ENCODE data around the gene SPSB4. TPM values are rescaled to one million over a fixed set of nuclear protein-coding genes. Genes with fewer than 3 reads are reported as not detected.

The SPSB4 gene
- total and polyA plus RNA-seq, 2 donors (not counting 1 experiment from before 2014, with no cell fraction given), result not detected

DNA sequence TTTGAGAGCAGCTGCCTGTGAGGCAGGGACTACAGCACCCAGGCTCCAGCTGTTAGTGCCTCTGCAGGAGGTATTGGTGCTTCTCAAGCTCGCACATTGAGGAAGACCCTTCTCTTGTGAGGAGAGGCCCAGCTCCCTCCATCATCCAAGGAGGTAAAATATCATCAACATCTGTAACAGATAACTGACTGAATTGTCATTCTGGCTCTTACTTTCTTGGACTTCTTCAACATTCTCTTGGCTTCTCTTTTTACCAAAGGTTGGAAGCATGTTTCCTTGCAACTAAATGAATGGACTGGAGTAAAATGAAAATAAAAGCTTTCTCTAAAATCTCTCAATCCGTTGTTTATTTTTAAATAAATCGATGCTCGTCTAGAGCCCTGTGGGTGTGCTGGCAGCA, 127.4 kb downstream of the SPSB4 start:
- CTCF ChIA-PET, result no interaction called here
- Histone ChIP-seq H3K27ac (ENCODE audit: low read length in 2 of 2) (no peak overlapping the region), H2AFZ (ENCODE audit: insufficient read depth, low read depth, low read length, poor library complexity, severe bottlenecking) (no peak overlapping the region), H3K4me3 (ENCODE audit: control extremely low read depth in 1 of 5, extremely low read depth in 1 of 5, insufficient read depth in 1 of 5, low read depth in 2 of 5, low read length in 4 of 5) (no peak overlapping the region), H3K36me3 (replicated peaks in 1 of 2; ENCODE audit: control extremely low read depth in 1 of 2, control insufficient read depth in 1 of 2, extremely low read depth in 1 of 2, insufficient read depth in 2 of 2, low read length in 1 of 2) (no peaks in the 10 kb centered on the region), H3K9ac (ENCODE audit: low read length) (no peak overlapping the region), H3K9me3 (ENCODE audit: control extremely low read depth in 1 of 3, control insufficient read depth in 2 of 3, insufficient read depth in 1 of 3, low read length in 2 of 3) (peaks cover 0 to 6% (median 3%) of the 10 kb centered on the region in 3 donors), H4K20me1 (ENCODE audit: control insufficient read depth, insufficient read depth, low read length, poor library complexity, severe bottlenecking) (no peaks in the 10 kb centered on the region), H3K4me2 (replicated peaks; ENCODE audit: low read depth, low read length, poor library complexity, severe bottlenecking) (no peak overlapping the region), H3K27me3 (replicated peaks in 1 of 4; ENCODE audit: control extremely low read depth in 1 of 4, control insufficient read depth in 3 of 4, insufficient read depth in 4 of 4, low read length in 3 of 4) (peaks cover 0 to 11% (median 0%) of the 10 kb centered on the region in 4 experiments), H3K79me2 (ENCODE audit: control insufficient read depth, insufficient read depth, low read length) (no peaks in the 10 kb centered on the region), H3K4me1 (ENCODE audit: control insufficient read depth in 2 of 2, insufficient read depth in 2 of 2, low read length in 2 of 2) (no peaks in the 10 kb centered on the region)
- H3K27ac Mint-ChIP-seq, result no peak overlapping the region
- intact Hi-C loops (cut with micrococcal nuclease), result no loop called here
- H3K4me3 Mint-ChIP-seq, result no peak overlapping the region
- POLR2A ChIA-PET, result no interaction called here
- 90% methylated on average over 2 of the region's 4 CpGs for WGBS (ENCODE audit: insufficient coverage)
- peaks cover 4% of the 10 kb centered on the region for H3K9me3 Mint-ChIP-seq (ENCODE audit: insufficient read depth)
- DNase-seq (no peak), ATAC-seq (ENCODE audit: low read depth) (no peak)
- TF ChIP-seq EZH2 (IDR thresholded peaks at IDR 0.05; ENCODE audit: borderline replicate concordance, insufficient read depth, low read depth, low read length, poor library complexity, severe bottlenecking), result no peak
- TF ChIP-seq, protein P1, sequence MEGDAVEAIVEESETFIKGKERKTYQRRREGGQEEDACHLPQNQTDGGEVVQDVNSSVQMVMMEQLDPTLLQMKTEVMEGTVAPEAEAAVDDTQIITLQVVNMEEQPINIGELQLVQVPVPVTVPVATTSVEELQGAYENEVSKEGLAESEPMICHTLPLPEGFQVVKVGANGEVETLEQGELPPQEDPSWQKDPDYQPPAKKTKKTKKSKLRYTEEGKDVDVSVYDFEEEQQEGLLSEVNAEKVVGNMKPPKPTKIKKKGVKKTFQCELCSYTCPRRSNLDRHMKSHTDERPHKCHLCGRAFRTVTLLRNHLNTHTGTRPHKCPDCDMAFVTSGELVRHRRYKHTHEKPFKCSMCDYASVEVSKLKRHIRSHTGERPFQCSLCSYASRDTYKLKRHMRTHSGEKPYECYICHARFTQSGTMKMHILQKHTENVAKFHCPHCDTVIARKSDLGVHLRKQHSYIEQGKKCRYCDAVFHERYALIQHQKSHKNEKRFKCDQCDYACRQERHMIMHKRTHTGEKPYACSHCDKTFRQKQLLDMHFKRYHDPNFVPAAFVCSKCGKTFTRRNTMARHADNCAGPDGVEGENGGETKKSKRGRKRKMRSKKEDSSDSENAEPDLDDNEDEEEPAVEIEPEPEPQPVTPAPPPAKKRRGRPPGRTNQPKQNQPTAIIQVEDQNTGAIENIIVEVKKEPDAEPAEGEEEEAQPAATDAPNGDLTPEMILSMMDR (IDR thresholded peaks at IDR 0.05), result no peak
- no peaks in the 10 kb centered on the region for H3K4me1 Mint-ChIP-seq
- H3K27me3 Mint-ChIP-seq, result peaks cover 37% of the 10 kb centered on the region

GRCh38 chr3:141179983-141180382, 128.8 kb downstream of the SPSB4 start:
- no peak overlapping the region for H2AFZ ChIP-seq (ENCODE audit: insufficient read depth, low read depth, low read length, poor library complexity, severe bottlenecking)
- TF ChIP-seq EZH2 (IDR thresholded peaks at IDR 0.05; ENCODE audit: borderline replicate concordance, insufficient read depth, low read depth, low read length, poor library complexity, severe bottlenecking), result no peak
- TF ChIP-seq, protein P1 (IDR thresholded peaks at IDR 0.05), result no peak
- H3K4me3 ChIP-seq (ENCODE audit: control extremely low read depth in 1 of 5, extremely low read depth in 1 of 5, insufficient read depth in 1 of 5, low read depth in 2 of 5, low read length in 4 of 5), result no peak overlapping the region
- intact Hi-C loops (cut with micrococcal nuclease), result no loop called here
- Mint-ChIP-seq H3K27ac (no peak overlapping the region), H3K4me1 (no peaks in the 10 kb centered on the region), H3K4me3 (no peak overlapping the region), H3K27me3 (peaks cover 34% of the 10 kb centered on the region), H3K9me3 (ENCODE audit: insufficient read depth) (peaks cover 4% of the 10 kb centered on the region)
- H3K4me1 ChIP-seq (ENCODE audit: control insufficient read depth in 2 of 2, insufficient read depth in 2 of 2, low read length in 2 of 2), result no peaks in the 10 kb centered on the region
- H3K27ac ChIP-seq (ENCODE audit: low read length in 2 of 2), result no peak overlapping the region
- no peak overlapping the region for H3K4me2 ChIP-seq (replicated peaks; ENCODE audit: low read depth, low read length, poor library complexity, severe bottlenecking)
- POLR2A ChIA-PET, result no interaction called here
- CTCF ChIA-PET, result interaction anchor here (1.1 kb wide), 1 partner anchor 12 kb away, joined by 4 read pairs; no protein-coding TSS in a partner anchor
- DNase-seq (no peak), ATAC-seq (ENCODE audit: low read depth) (no peak)
- H3K27me3 ChIP-seq (replicated peaks in 1 of 4; ENCODE audit: control extremely low read depth in 1 of 4, control insufficient read depth in 3 of 4, insufficient read depth in 4 of 4, low read length in 3 of 4), result peaks cover 0 to 11% (median 0%) of the 10 kb centered on the region in 4 experiments
- H3K79me2 ChIP-seq (ENCODE audit: control insufficient read depth, insufficient read depth, low read length), result no peaks in the 10 kb centered on the region
- WGBS (ENCODE audit: insufficient coverage), result no CpG with 5 or more reads among the region's 1 CpG
- no peaks in the 10 kb centered on the region for H4K20me1 ChIP-seq (ENCODE audit: control insufficient read depth, insufficient read depth, low read length, poor library complexity, severe bottlenecking)
- H3K9ac ChIP-seq (ENCODE audit: low read length), result no peak overlapping the region
- no peaks in the 10 kb centered on the region for H3K36me3 ChIP-seq (replicated peaks in 1 of 2; ENCODE audit: control extremely low read depth in 1 of 2, control insufficient read depth in 1 of 2, extremely low read depth in 1 of 2, insufficient read depth in 2 of 2, low read length in 1 of 2)
- H3K9me3 ChIP-seq (ENCODE audit: control extremely low read depth in 1 of 3, control insufficient read depth in 2 of 3, insufficient read depth in 1 of 3, low read length in 2 of 3), result peaks cover 0 to 6% (median 3%) of the 10 kb centered on the region in 3 donors
